ENCODE results near the gene TMEM232.

GRCh38 chr5:110469486-110469885 lies 257.0 kb downstream of the TMEM232 start:
- TF ChIP-seq, protein P1, sequence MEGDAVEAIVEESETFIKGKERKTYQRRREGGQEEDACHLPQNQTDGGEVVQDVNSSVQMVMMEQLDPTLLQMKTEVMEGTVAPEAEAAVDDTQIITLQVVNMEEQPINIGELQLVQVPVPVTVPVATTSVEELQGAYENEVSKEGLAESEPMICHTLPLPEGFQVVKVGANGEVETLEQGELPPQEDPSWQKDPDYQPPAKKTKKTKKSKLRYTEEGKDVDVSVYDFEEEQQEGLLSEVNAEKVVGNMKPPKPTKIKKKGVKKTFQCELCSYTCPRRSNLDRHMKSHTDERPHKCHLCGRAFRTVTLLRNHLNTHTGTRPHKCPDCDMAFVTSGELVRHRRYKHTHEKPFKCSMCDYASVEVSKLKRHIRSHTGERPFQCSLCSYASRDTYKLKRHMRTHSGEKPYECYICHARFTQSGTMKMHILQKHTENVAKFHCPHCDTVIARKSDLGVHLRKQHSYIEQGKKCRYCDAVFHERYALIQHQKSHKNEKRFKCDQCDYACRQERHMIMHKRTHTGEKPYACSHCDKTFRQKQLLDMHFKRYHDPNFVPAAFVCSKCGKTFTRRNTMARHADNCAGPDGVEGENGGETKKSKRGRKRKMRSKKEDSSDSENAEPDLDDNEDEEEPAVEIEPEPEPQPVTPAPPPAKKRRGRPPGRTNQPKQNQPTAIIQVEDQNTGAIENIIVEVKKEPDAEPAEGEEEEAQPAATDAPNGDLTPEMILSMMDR (optimal IDR thresholded peaks at IDR 0.05 in 1 of 3, IDR thresholded peaks at IDR 0.05 in 1 of 3, conservative IDR thresholded peaks at IDR 0.05 in 1 of 3; ENCODE audit: extremely low read depth in 1 of 3, insufficient read depth in 2 of 3, low read length in 3 of 3), result no peak
- TF ChIP-seq EZH2 (IDR thresholded peaks at IDR 0.05; ENCODE audit: low read length), result no peak

All from keratinocyte (primary cell).